Gastrocnemius medialis (tissue), 4 donors: ENCODE data around the gene AP1S3. TPM values are rescaled to one million over a fixed set of nuclear protein-coding genes. Genes with fewer than 3 reads are reported as not detected.

Experiments used
- ATAC-seq, 2 donors: fragments of 150-250 bp; one replicate each; pipeline ENCODE4 v1.9.1; 2016
- DNase-seq, 2 donors: peaks; one replicate each; pipeline ENCODE4 v3.0.0-alpha.2; 2019
- H3K27ac ChIP-seq, 4 donors: fragments of 200-600 bp; sonication (generic); 1 replicate in 1 of 4; 2 replicates in 3 of 4; pipeline ENCODE4 v1.5.1; 2016 to 2018; ENCODE audit warnings: mild to moderate bottlenecking in 2 of 4, moderate library complexity in 1 of 4
- H3K27me3 ChIP-seq, 3 donors: fragments of 200-600 bp; sonication (generic) in 2 of 3; 1 replicate in 1 of 3; 2 replicates in 2 of 3; pipeline versions ENCODE4 v1.5.1 to v1.6.0; 2016 to 2019; ENCODE audit warnings: mild to moderate bottlenecking in 1 of 3, moderate library complexity in 1 of 3
- H3K36me3 ChIP-seq, 2 donors: fragments of 200-600 bp; sonication (generic) in 1 of 2; one replicate each; pipeline ENCODE4 v1.5.1; 2017 to 2018
- H3K4me1 ChIP-seq, 2 donors: fragments of 200-600 bp; sonication (generic) in 1 of 2; one replicate each; pipeline ENCODE4 v1.5.1; 2016 to 2017; ENCODE audit warnings: mild to moderate bottlenecking in 2 of 2
- H3K4me3 ChIP-seq, 4 donors: fragments of 200-600 bp; sonication (generic) in 3 of 4; 1 replicate in 1 of 4; 2 replicates in 3 of 4; pipeline ENCODE4 v1.5.1; 2016 to 2019; ENCODE audit warnings: mild to moderate bottlenecking in 2 of 4
- H3K9me3 ChIP-seq, 3 donors: fragments of 200-600 bp; sonication (generic) in 2 of 3; 1 replicate in 1 of 3; 2 replicates in 2 of 3; pipeline ENCODE4 v1.5.1; 2016 to 2019
- CTCF ChIP-seq, 5 experiments: fragments of 450-650 bp in 3 of 5; fragments of 200-600 bp in 2 of 5; sonication (generic) in 2 of 5; IDR thresholded peaks in 4 of 5; conservative IDR thresholded peaks in 1 of 5; 1 replicate in 4 of 5; 2 replicates in 1 of 5; pipeline ENCODE4 v1.5.1; 2016 to 2019; ENCODE audit warnings: antibody characterized with exemption in 5 of 5, mild to moderate bottlenecking in 3 of 5, moderate library complexity in 3 of 5
- POLR2A ChIP-seq, 2 donors: fragments of 450-650 bp; IDR thresholded peaks; one replicate each; pipeline ENCODE4 v1.6.1; 2017; ENCODE audit warnings: antibody characterized with exemption in 2 of 2, mild to moderate bottlenecking in 2 of 2, moderate library complexity in 2 of 2
- in situ Hi-C, 4 donors: fragments of 200-750 bp; cut with MboI; loops; one replicate each; pipeline versions ENCODE4 v1.15.0 to v1.8.0; 2017; ENCODE audit warnings: low sequenced_read_pairs in 4 of 4
- intact Hi-C: fragments of 100-400 bp; cut with DNase I; formaldehyde crosslinking; loops from one replicate; pipeline ENCODE4 v1.15.1; 2023; ENCODE audit warnings: low total_unique reads
- total RNA-seq, 4 donors: library from RNA; depleted of rRNA; stranded (reverse); fragments of >200 nt; gene quantifications; one replicate each; pipeline versions ENCODE4 v1.1.0 to v1.2.3, GENCODE V29; 2016

AP1S3 gene
- total RNA-seq, 4 donors from 2014 or later: 0.20 TPM; not detected in 3

GRCh38 chr2:223863491-223863890 lies 26.1 kb upstream of the AP1S3 start:
- Histone ChIP-seq H3K4me1 (no peaks in the 10 kb centered on the region), H3K27me3 (no peaks in the 10 kb centered on the region), H3K27ac (no peak overlapping the region), H3K36me3 (no peaks in the 10 kb centered on the region), H3K4me3 (no peak overlapping the region), H3K9me3 (no peaks in the 10 kb centered on the region)
- ATAC-seq (no peak), DNase-seq (no peak)
- intact Hi-C loops: no loop called here
- no peak for TF ChIP-seq POLR2A (IDR thresholded peaks at IDR 0.05)
- no peak for TF ChIP-seq CTCF (IDR thresholded peaks at IDR 0.05 in 4 of 5, conservative IDR thresholded peaks at IDR 0.05 in 1 of 5)
- in situ Hi-C loops: no loop called here

- DNase-seq (no peak), ATAC-seq (no peak)
- Histone ChIP-seq H3K36me3 (no peaks in the 10 kb centered on the region), H3K4me1 (no peaks in the 10 kb centered on the region), H3K27ac (no peak overlapping the region), H3K27me3 (no peaks in the 10 kb centered on the region), H3K4me3 (no peak overlapping the region), H3K9me3 (no peaks in the 10 kb centered on the region)
- TF ChIP-seq CTCF (IDR thresholded peaks at IDR 0.05 in 4 of 5, conservative IDR thresholded peaks at IDR 0.05 in 1 of 5) (no peak), POLR2A (IDR thresholded peaks at IDR 0.05) (no peak)
- intact Hi-C loops (no loop called here), in situ Hi-C loops (no loop called here)
These were observed 23.7 kb upstream of the AP1S3 start for GRCh38 chr2:223860809-223861738.

GRCh38 chr2:223859070-223859469 lies 21.7 kb upstream of the AP1S3 start:
- intact Hi-C loops: no loop called here

GRCh38 chr2:223856584-223856983 lies 19.2 kb upstream of the AP1S3 start:
- no peaks in the 10 kb centered on the region for H3K36me3 ChIP-seq
- ATAC-seq (no peak), DNase-seq (no peak)
- in situ Hi-C loops: no loop called here
- H3K4me3 ChIP-seq: no peak overlapping the region
- intact Hi-C loops: no loop called here
- no peaks in the 10 kb centered on the region for H3K4me1 ChIP-seq
- TF ChIP-seq CTCF (IDR thresholded peaks at IDR 0.05 in 4 of 5, conservative IDR thresholded peaks at IDR 0.05 in 1 of 5): no peak
- no peak for TF ChIP-seq POLR2A (IDR thresholded peaks at IDR 0.05)
- H3K9me3 ChIP-seq: no peaks in the 10 kb centered on the region
- no peaks in the 10 kb centered on the region for H3K27me3 ChIP-seq
- no peak overlapping the region for H3K27ac ChIP-seq

More at GRCh38 chr2:223859070-223859469, 21.7 kb upstream of the AP1S3 start:
- TF ChIP-seq CTCF (IDR thresholded peaks at IDR 0.05 in 4 of 5, conservative IDR thresholded peaks at IDR 0.05 in 1 of 5) (no peak), POLR2A (IDR thresholded peaks at IDR 0.05) (no peak)
- H3K4me3 ChIP-seq: no peak overlapping the region
- H3K9me3 ChIP-seq: no peaks in the 10 kb centered on the region
- in situ Hi-C loops: no loop called here
- H3K27ac ChIP-seq: no peak overlapping the region
- ATAC-seq (no peak), DNase-seq (no peak)
- H3K27me3 ChIP-seq: no peaks in the 10 kb centered on the region
- H3K4me1 ChIP-seq: no peaks in the 10 kb centered on the region
- no peaks in the 10 kb centered on the region for H3K36me3 ChIP-seq
